PC-3 (cell line): ENCODE data around the gene CCDC13. TPM values are rescaled to one million over a fixed set of nuclear protein-coding genes. Genes with fewer than 3 reads are reported as not detected.

Experiments used
- ATAC-seq: fragments of 200-7000 bp; cut with Tn5 transposase; 2 replicates; pipeline ENCODE4 v1.9.1; 2020; ENCODE audit warnings: mild to moderate bottlenecking, moderate library complexity
- BruUV-seq: library from RNA; stranded (reverse); fragments of 400-500 nt; replicated peaks from 2 replicates; lab custom pipeline; 2021; lab: Mats Ljungman, UMichigan
- CTCF ChIA-PET: fragments of 300-600 bp; sonication (Branson Sonifier 250); formaldehyde crosslinking; loops from one replicate; lab custom pipeline; 2022; ENCODE audit warnings: antibody characterized with exemption; lab: Charles Lee
- POLR2A ChIA-PET: fragments of 300-600 bp; sonication (Branson Sonifier 250); formaldehyde crosslinking; loops from one replicate; lab custom pipeline; 2022; ENCODE audit warnings: antibody characterized with exemption; ENCODE audit not compliant: unreplicated experiment; lab: Charles Lee
- DNase-seq: peaks from one replicate; pipeline ENCODE4 v3.0.0-alpha.2; 2015
- H2AFZ ChIP-seq: fragments of 300-600 bp; sonication (generic); 2 replicates; pipeline ENCODE4 v1.6.0; 2016; ENCODE audit warnings: antibody characterized with exemption, low read length
- H3F3A ChIP-seq: fragments of 300-600 bp; sonication (generic); one replicate; pipeline ENCODE4 v1.6.0; 2017; ENCODE audit warnings: antibody characterized with exemption, low read length, control low read depth, mild to moderate bottlenecking; ENCODE audit not compliant: unreplicated experiment
- H3K27ac ChIP-seq: fragments of 300-600 bp; sonication (generic); 2 replicates; pipeline ENCODE4 v1.5.1; 2016; ENCODE audit warnings: mild to moderate bottlenecking, low read length
- H3K27me3 ChIP-seq: fragments of 300-600 bp; sonication (generic); 2 replicates; pipeline ENCODE4 v1.6.1; 2016; ENCODE audit warnings: low read length, mixed read lengths
- H3K36me3 ChIP-seq: fragments of 300-600 bp; sonication (generic); 2 replicates; pipeline ENCODE4 v1.6.1; 2016; ENCODE audit warnings: low read depth, mixed run types, low read length, mixed read lengths
- H3K4me1 ChIP-seq: fragments of 300-600 bp; sonication (generic); 2 replicates; pipeline ENCODE4 v1.5.1; 2016; ENCODE audit warnings: low read length; ENCODE audit not compliant: insufficient read depth
- H3K4me2 ChIP-seq: fragments of 300-600 bp; sonication (generic); 2 replicates; pipeline ENCODE4 v1.6.0; 2016; ENCODE audit warnings: low read length
- H3K4me3 ChIP-seq: fragments of 300-600 bp; sonication (generic); 2 replicates; pipeline ENCODE4 v1.5.1; 2016; ENCODE audit warnings: mild to moderate bottlenecking, low read length, mixed read lengths
- H3K79me2 ChIP-seq: fragments of 300-600 bp; sonication (generic); 2 replicates; pipeline ENCODE4 v1.6.1; 2017; ENCODE audit warnings: low read length, mixed read lengths
- H3K9ac ChIP-seq: fragments of 300-600 bp; sonication (generic); 2 replicates; pipeline ENCODE4 v1.6.0; 2016; ENCODE audit warnings: mild to moderate bottlenecking, low read length
- H3K9me2 ChIP-seq: fragments of 300-600 bp; sonication (generic); replicated peaks from 2 replicates; pipeline ENCODE4 v1.6.1; 2016; ENCODE audit warnings: mixed run types, low read length, mixed read lengths
- H3K9me3 ChIP-seq: fragments of 300-600 bp; sonication (generic); 2 replicates; pipeline ENCODE4 v1.6.1; 2016; ENCODE audit warnings: low read length, mixed read lengths
- H4K20me1 ChIP-seq: fragments of 300-600 bp; sonication (generic); 2 replicates; pipeline ENCODE4 v1.6.1; 2016; ENCODE audit warnings: low read length, mixed read lengths
- CTCF ChIP-seq: fragments of 300-600 bp; sonication (generic); conservative IDR thresholded peaks from 2 replicates; pipeline ENCODE4 v1.5.1; 2017; ENCODE audit warnings: antibody characterized with exemption, low read depth, mild to moderate bottlenecking, low read length
- EZH2 ChIP-seq: fragments of 300-600 bp; sonication (generic); IDR thresholded peaks from one replicate; pipeline ENCODE4 v1.6.1; 2017; ENCODE audit warnings: antibody characterized with exemption, mild to moderate bottlenecking, low read length; ENCODE audit not compliant: unreplicated experiment
- EZH2phosphoT487 ChIP-seq: fragments of 300-600 bp; sonication (generic); IDR thresholded peaks from 2 replicates; pipeline ENCODE4 v1.6.1; 2018; ENCODE audit warnings: mild to moderate bottlenecking, antibody characterized with exemption, low read length, borderline replicate concordance
- intact Hi-C: fragments of 100-400 bp; cut with micrococcal nuclease; formaldehyde crosslinking; loops from 2 replicates; pipeline ENCODE4 v1.9.0; 2023
- total RNA-seq: library from RNA; depleted of rRNA; stranded (reverse); fragments of >200 nt; gene quantifications from 2 replicates; pipeline ENCODE4 v1.2.3, GENCODE V29; 2014; rRNA removed

CCDC13 gene
- total RNA-seq, 1 experiment from 2014 or later: 0.47 TPM

DNA sequence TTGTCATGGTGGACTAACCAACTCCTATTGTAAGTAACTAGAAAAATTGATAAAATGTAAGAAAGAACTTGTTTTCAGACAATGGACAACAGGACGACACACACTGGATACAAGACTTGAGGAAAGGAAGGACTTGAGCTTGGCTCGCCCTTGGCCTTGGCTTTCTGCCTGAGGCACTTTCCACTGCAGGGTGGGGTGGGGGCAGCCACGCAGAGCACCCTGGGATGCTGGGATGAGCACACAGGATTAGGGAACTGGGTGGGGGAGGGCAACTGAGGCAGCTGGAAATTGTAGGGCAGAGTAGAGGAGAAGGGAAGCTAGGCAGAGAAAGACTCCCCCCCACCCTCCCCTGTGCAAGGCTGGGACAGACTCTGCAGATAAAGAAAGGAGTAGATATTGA, 45.0 kb downstream of the CCDC13 start:
- DNase-seq (no peak), ATAC-seq (no peak)
- TF ChIP-seq CTCF (no peak), EZH2phosphoT487 (no peak), EZH2 (no peak)
- no peaks in the 10 kb centered on the region for H3K79me2 ChIP-seq
- no peaks in the 10 kb centered on the region for H3K36me3 ChIP-seq
- BruUV-seq: no TSS peak
- POLR2A ChIA-PET: no interaction called here
- no peak overlapping the region for H2AFZ ChIP-seq
- peaks cover 6% of the 10 kb centered on the region for H3K4me1 ChIP-seq
- intact Hi-C loops: no loop called here
- CTCF ChIA-PET: no interaction called here
- no peak overlapping the region for H3K27ac ChIP-seq
- H3K4me3 ChIP-seq: no peak overlapping the region
- no peaks in the 10 kb centered on the region for H3F3A ChIP-seq
- no peak overlapping the region for H3K9ac ChIP-seq
- H3K27me3 ChIP-seq: no peaks in the 10 kb centered on the region
- H4K20me1 ChIP-seq: no peaks in the 10 kb centered on the region
- H3K9me3 ChIP-seq: no peaks in the 10 kb centered on the region
- H3K9me2 ChIP-seq: no peaks in the 10 kb centered on the region
- H3K4me2 ChIP-seq: no peak overlapping the region

GRCh38 chr3:42725454-42725853, 47.6 kb downstream of the CCDC13 start:
- DNase-seq: no peak
- H3K79me2 ChIP-seq: no peaks in the 10 kb centered on the region
- H3K4me3 ChIP-seq: no peak overlapping the region
- no peak overlapping the region for H3K4me2 ChIP-seq
- no peak overlapping the region for H3K9ac ChIP-seq
- H3K4me1 ChIP-seq: peaks cover 9% of the 10 kb centered on the region
- H2AFZ ChIP-seq: no peak overlapping the region
- H3K27ac ChIP-seq: no peak overlapping the region
- H3K36me3 ChIP-seq: no peaks in the 10 kb centered on the region
- ChIA-PET POLR2A (interaction anchor here (0.6 kb wide), 1 partner anchor 1098 kb away, joined by 5 read pairs; no protein-coding TSS in a partner anchor), CTCF (no interaction called here)
- BruUV-seq: no TSS peak
- no peaks in the 10 kb centered on the region for H3F3A ChIP-seq
- H4K20me1 ChIP-seq: no peaks in the 10 kb centered on the region
- H3K9me3 ChIP-seq: no peaks in the 10 kb centered on the region
- intact Hi-C loops: no loop called here
- no peaks in the 10 kb centered on the region for H3K9me2 ChIP-seq
- H3K27me3 ChIP-seq: no peaks in the 10 kb centered on the region
- ATAC-seq: no peak
- TF ChIP-seq EZH2: no peak
- no peak for TF ChIP-seq EZH2phosphoT487
- no peak for TF ChIP-seq CTCF

GRCh38 chr3:42723219-42723618, 49.8 kb downstream of the CCDC13 start:
- ChIA-PET CTCF (no interaction called here), POLR2A (interaction anchor here (0.7 kb wide), 1 partner anchor 808 kb away, joined by 3 read pairs; no protein-coding TSS in a partner anchor)
- no peak for TF ChIP-seq EZH2
- BruUV-seq: no TSS peak
- peaks cover 9% of the 10 kb centered on the region for H3K4me1 ChIP-seq
- H3K27ac ChIP-seq: peak overlapping the region; percentile 27; the same call in 1 of the 2 replicates
- ATAC-seq: peak; percentile 98
- no peaks in the 10 kb centered on the region for H3K79me2 ChIP-seq
- H3K4me3 ChIP-seq: no peak overlapping the region
- H3F3A ChIP-seq: no peaks in the 10 kb centered on the region
- H3K9me3 ChIP-seq: no peaks in the 10 kb centered on the region
- intact Hi-C loops: no loop called here
- no peaks in the 10 kb centered on the region for H3K9me2 ChIP-seq
- no peak overlapping the region for H2AFZ ChIP-seq
- DNase-seq: peak; percentile 75
- no peaks in the 10 kb centered on the region for H3K36me3 ChIP-seq
- H3K4me2 ChIP-seq: peak overlapping the region; percentile 35; the same call in 1 of the 2 replicates
- no peaks in the 10 kb centered on the region for H4K20me1 ChIP-seq
- H3K27me3 ChIP-seq: no peaks in the 10 kb centered on the region
- no peak overlapping the region for H3K9ac ChIP-seq

Other genes with a start within 250 kb of the CCDC13 start
- gene SEC22C, start 191.3 kb downstream of the CCDC13 start, total RNA-seq: 43.2 and 63.3 TPM in 2 replicates
- 31.1 and 36.8 TPM in 2 replicates for gene SS18L2, start 182.4 kb downstream of the CCDC13 start, total RNA-seq
- 35.3 and 37.6 TPM in 2 replicates for gene NKTR, start 172.6 kb downstream of the CCDC13 start, total RNA-seq
- gene ZBTB47, start 119.6 kb downstream of the CCDC13 start, total RNA-seq: 9.5 and 10.8 TPM in 2 replicates
- not detected in 2 replicates for gene KLHL40, start 87.7 kb downstream of the CCDC13 start, total RNA-seq
- gene HHATL, start 70.5 kb downstream of the CCDC13 start, total RNA-seq: not detected in 2 replicates
- 118 and 154 TPM in 2 replicates for gene HIGD1A, start 31.2 kb upstream of the CCDC13 start, total RNA-seq
- 1.3 and 3.9 TPM in 2 replicates for gene ACKR2, start 36.2 kb upstream of the CCDC13 start, total RNA-seq
- not detected in 2 replicates for gene CYP8B1, start 102.6 kb upstream of the CCDC13 start, total RNA-seq
- gene ZNF662, start 132.9 kb upstream of the CCDC13 start, total RNA-seq: 0.04 TPM in 1 of 2 replicates, not detected in the other
- gene GASK1A, start 206.1 kb upstream of the CCDC13 start, total RNA-seq: 1.9 and 2.5 TPM in 2 replicates